T47D (cell line): ENCODE measurements around the gene PLAGL2.
"Not testable (repeated sequence)": the region's sequence is repeated elsewhere in the genome, so short reads cannot be mapped to it uniquely, and the experiment has no call there.

Experiments
- DNase-seq, 2 experiments: peaks; one replicate each; pipeline versions ENCODE4 v3.0.0 to v3.0.0-alpha.2; 2011 to 2012; ENCODE audit warnings: low read depth in 1 of 2, low spot score in 1 of 2
- JUND ChIP-seq: IDR thresholded peaks from 2 replicates; pipeline ENCODE4 v1.6.1; 2012; ENCODE audit warnings: low read depth
- in situ Hi-C: cut with HindIII; loops from 2 replicates; pipeline ENCODE4 v1.10.0; 2016; ENCODE audit warnings: low sequenced_read_pairs, low pct_unique_long_range_greater_than_20kb

The PLAGL2 gene

GRCh38 chr20:32207626-32208498, at the start of gene PLAGL2, which contains the start of gene POFUT1:
Gene PLAGL2, minus strand, starts transcription at chr20:32207743. Its CDS starts 5,565 bp downstream, at chr20:32202178.
Gene POFUT1, plus strand, starts transcription at chr20:32207880. Its CDS starts 62 bp downstream, at chr20:32207942.
- in situ Hi-C loops, result no loop called here
- TF ChIP-seq JUND, result no peak
- peak; percentile 95 to 98 for DNase-seq

- TF ChIP-seq JUND, result no peak
- in situ Hi-C loops, result no loop called here
Observed at GRCh38 chr20:32252189-32252588, 44.6 kb upstream of the PLAGL2 start.

GRCh38 chr20:32251470-32251869, 43.9 kb upstream of the PLAGL2 start:
- in situ Hi-C loops, result no loop called here
- no peak for DNase-seq
- TF ChIP-seq JUND, result no peak

More at GRCh38 chr20:32252189-32252588, 44.6 kb upstream of the PLAGL2 start:
- DNase-seq, result no peak

GRCh38 chr20:32249030-32249738, 41.6 kb upstream of the PLAGL2 start:
- in situ Hi-C loops, result no loop called here

GRCh38 chr20:32248043-32248442, 40.5 kb upstream of the PLAGL2 start:
- in situ Hi-C loops, result no loop called here

More at GRCh38 chr20:32249030-32249738, 41.6 kb upstream of the PLAGL2 start:
- no peak for DNase-seq
- TF ChIP-seq JUND, result no peak

GRCh38 chr20:32246208-32246607, 38.7 kb upstream of the PLAGL2 start:
- DNase-seq, in situ Hi-C loops: not testable (repeated sequence)

More at GRCh38 chr20:32248043-32248442, 40.5 kb upstream of the PLAGL2 start:
- DNase-seq, result no peak
- no peak for TF ChIP-seq JUND

- no peak for TF ChIP-seq JUND
- DNase-seq, result no peak
- in situ Hi-C loops, result no loop called here
Observed at GRCh38 chr20:32244959-32245358, 37.4 kb upstream of the PLAGL2 start.

- in situ Hi-C loops, result no loop called here
- no peak for DNase-seq
- TF ChIP-seq JUND, result no peak
Observed at GRCh38 chr20:32244150-32244823, 36.7 kb upstream of the PLAGL2 start.

GRCh38 chr20:32241807-32242206, 34.3 kb upstream of the PLAGL2 start:
- in situ Hi-C loops, result no loop called here
- no peak for TF ChIP-seq JUND
- no peak for DNase-seq

- in situ Hi-C loops, result no loop called here
- DNase-seq, result peak in 1 of 2 experiments; percentile 25
- no peak for TF ChIP-seq JUND
Observed at GRCh38 chr20:32240205-32240604, 32.7 kb upstream of the PLAGL2 start.

- no peak for DNase-seq
- TF ChIP-seq JUND, result no peak
- in situ Hi-C loops, result no loop called here
Observed at GRCh38 chr20:32238483-32239425, 31.2 kb upstream of the PLAGL2 start.
